ENCODE measurements around the gene TECR.
"Not testable (repeated sequence)": the region's sequence is repeated elsewhere in the genome, so short reads cannot be mapped to it uniquely, and the experiment has no call there.

The TECR gene

DNA sequence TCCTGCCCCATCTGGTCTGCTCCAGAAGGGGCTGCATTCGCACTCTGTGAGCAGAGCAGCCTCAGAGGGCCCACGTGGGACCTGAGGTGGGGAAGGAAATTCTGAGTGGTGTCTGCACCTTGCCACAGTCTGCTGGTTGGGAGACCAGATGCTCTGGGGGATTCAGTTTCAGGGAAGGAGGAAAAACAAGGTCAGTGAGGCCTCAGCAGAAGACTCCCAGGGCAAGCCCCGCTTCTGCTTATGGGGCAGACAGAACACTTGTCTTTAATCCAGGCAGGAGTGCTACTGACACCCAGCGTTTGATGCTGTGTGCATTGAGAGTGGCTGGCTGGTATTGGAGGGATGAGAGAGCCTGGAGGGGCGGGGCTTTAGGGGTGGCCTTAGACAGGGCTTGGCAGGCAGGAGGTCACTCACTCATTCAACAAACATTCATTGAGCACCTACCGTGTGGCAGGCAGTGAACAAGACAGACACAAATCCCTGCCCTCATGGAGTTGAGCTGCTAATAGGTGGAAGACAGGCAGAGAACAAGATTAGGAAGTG, 48.6 kb downstream of the TECR start:
- Histone ChIP-seq H3K27ac (no peak overlapping the region), H3K4me3 (no peak overlapping the region)
- no peak for DNase-seq (ENCODE audit: low spot score)
- TF ChIP-seq, protein P1, sequence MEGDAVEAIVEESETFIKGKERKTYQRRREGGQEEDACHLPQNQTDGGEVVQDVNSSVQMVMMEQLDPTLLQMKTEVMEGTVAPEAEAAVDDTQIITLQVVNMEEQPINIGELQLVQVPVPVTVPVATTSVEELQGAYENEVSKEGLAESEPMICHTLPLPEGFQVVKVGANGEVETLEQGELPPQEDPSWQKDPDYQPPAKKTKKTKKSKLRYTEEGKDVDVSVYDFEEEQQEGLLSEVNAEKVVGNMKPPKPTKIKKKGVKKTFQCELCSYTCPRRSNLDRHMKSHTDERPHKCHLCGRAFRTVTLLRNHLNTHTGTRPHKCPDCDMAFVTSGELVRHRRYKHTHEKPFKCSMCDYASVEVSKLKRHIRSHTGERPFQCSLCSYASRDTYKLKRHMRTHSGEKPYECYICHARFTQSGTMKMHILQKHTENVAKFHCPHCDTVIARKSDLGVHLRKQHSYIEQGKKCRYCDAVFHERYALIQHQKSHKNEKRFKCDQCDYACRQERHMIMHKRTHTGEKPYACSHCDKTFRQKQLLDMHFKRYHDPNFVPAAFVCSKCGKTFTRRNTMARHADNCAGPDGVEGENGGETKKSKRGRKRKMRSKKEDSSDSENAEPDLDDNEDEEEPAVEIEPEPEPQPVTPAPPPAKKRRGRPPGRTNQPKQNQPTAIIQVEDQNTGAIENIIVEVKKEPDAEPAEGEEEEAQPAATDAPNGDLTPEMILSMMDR (IDR thresholded peaks at IDR 0.05), result no peak

DNA sequence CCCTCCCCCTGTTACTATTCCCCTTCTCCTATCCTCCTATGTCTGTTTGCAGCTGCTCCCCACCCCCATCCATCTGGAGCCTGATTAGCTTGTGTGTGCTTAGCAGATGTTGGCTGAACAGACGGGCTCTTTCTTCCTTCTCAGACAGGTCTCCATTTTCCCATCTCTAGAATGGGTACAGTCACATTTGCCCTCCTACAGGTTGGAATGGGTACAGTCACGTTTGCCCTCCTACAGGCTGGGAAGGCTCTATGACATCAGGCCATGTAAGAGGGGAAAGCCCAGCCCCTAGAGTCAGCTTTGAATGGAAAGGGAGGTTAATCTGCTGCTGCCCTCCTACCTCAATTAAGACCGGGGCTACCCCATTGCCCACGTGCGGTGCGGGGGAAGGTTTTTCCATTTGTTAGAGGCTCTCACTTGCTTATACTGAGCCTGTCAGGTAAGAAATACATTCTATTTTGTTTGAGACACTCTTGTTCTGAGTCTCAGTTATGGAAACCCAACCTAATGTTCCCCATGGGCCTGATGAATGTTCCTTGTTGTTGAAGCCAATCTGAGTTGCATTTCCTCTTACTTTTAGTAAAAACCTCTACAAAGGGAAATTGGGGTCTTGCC, 51.3 kb downstream of the TECR start:
- H3K4me3 ChIP-seq, result no peak overlapping the region
- TF ChIP-seq, protein P1 (IDR thresholded peaks at IDR 0.05), result no peak
- no peak overlapping the region for H3K27ac ChIP-seq
- DNase-seq (ENCODE audit: low spot score), result no peak

DNA sequence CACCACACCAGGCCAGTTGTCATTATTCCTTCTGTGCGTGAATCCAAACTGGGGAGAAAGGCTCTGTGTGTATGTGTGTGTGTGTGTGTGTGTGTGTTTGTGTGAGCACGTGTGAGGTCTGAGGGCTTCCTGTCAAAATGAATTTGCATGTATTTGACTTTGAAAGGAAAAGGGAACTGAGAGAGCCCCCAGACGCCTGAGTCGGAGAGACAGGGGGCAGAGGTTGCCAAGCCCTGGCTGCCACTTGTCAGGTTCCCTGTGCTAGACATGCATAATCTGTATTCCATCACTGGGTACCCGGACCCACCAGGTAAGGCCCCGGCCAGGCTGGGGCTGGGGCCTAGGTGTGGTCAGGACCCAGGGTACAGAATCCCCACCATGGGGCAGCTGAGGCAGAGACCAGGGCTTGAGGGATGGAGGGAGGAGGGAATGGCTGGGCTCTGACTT, 53.5 kb downstream of the TECR start, which contains the start of gene CLEC17A:
Gene CLEC17A (plus strand): TSS at position 191 of the 447 bp plus-strand sequence. CDS start 77 bp downstream, at position 268.
- Histone ChIP-seq H3K27ac (no peak within 1 kb of the TSS), H3K4me3 (no peak within 1 kb of the TSS)
- TF ChIP-seq, protein P1 (IDR thresholded peaks at IDR 0.05), result no peak
- DNase-seq (ENCODE audit: low spot score), result no peak

DNA sequence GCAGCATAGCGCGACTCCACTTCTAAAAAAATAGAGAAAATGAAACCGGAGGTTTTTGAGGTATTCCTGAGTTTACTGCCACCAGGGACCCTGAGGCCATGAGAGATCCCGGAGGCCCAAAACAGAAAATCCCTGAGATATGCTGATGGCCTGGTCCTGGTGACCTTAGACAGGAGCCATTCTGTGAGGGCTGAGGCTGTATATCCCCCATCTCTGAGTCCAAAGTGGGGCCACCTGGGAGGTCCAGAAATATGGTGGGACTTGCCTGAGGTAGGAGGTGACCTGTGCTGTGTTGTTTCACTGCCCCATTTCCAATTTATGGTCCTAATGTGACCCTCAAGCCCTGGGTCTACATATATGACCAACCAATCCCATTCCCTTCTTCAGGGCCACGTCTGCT, 55.0 kb downstream of the TECR start:
- H3K27ac ChIP-seq; DNase-seq (ENCODE audit: low spot score); H3K4me3 ChIP-seq: not testable (repeated sequence)

DNA sequence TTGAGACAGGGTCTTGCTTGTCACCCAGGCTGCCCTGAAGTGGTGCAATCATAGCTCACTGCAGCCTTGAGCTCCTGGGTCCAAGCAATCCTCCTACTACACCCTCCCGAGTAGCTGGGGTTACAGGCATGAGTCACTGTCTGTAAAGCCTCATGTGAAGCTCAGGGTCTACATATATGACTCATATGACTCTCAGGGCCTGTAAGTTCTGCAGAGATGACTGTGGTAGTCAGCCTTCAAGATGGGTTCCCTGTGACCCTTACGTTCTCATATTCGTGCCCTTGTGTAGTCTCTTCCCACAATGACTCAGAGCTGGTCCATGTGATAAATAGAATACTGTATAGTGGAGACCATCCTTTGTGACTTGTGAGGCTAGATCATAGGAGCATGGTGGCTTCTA, 55.8 kb downstream of the TECR start:
- DNase-seq (ENCODE audit: low spot score); H3K27ac ChIP-seq; H3K4me3 ChIP-seq: not testable (repeated sequence)

DNA sequence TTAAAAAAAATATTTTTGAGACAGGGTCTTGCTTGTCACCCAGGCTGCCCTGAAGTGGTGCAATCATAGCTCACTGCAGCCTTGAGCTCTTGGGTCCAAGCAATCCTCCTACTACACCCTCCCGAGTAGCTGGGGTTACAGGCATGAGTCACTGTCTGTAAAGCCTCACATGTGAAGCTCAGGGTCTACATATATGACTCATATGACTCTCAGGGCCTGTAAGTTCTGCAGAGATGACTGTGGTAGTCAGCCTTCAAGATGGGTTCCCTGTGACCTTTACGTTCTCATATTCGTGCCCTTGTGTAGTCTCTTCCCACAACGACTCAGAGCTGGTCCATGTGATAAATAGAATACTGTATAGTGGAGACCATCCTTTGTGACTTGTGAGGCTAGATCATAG, 60.0 kb downstream of the TECR start:
- not testable (repeated sequence) for H3K4me3 ChIP-seq; DNase-seq (ENCODE audit: low spot score); H3K27ac ChIP-seq

DNA sequence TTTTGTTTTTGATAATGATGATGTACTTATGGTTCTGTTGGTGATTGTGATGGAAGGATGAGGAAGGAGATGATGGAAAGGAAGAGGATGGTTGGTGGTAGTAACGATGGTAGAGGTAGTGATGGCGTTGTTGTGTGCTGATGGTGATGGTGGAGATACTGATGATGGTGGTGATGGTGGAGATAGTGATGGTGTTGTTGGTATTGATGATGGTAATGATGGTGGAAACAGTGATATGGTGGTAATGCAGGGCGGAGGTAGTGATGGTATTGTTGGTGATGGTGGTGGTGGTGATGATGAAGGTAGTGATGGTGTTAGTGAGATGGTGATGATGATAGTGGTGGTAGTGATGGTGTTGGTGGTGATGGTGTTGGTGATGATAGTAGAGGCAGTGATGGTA, 66.2 kb downstream of the TECR start:
- Histone ChIP-seq H3K27ac (no peak overlapping the region), H3K4me3 (no peak overlapping the region)
- TF ChIP-seq, protein P1 (IDR thresholded peaks at IDR 0.05), result no peak
- no peak for DNase-seq (ENCODE audit: low spot score)

DNA sequence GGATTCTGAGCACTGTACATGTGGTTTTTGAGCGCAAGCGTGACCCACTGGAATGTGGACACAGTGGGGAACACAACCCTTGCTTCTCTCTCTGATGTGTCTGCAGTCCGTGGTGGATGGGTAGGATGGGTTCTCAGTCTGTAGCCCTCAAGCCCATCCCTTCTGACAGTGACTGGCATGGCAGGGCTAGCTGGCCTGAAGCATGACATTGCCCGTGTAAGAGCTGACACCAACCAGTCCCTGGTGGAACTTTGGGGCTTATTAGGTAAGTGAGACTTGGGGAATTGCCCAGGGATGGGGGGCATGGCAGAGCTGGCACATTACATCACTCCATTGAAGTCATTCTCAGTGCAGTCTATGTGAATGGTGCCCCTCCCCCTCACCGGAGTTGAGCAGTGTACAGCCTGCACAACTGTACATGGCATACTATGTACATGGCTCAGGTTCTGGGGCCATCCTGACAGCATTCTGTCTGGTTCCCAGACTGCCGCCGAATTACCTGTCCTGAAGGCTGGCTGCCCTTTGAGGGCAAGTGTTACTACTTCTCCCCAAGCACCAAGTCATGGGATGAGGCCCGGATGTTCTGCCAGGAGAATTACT, 70.3 kb downstream of the TECR start:
- no peak overlapping the region for H3K4me3 ChIP-seq
- DNase-seq (ENCODE audit: low spot score), result no peak
- TF ChIP-seq, protein P1 (IDR thresholded peaks at IDR 0.05), result no peak

More for the DNA sequence above, 70.3 kb downstream of the TECR start:
- H3K27ac ChIP-seq, result no peak overlapping the region

Measured in coronary artery (tissue), 2 donors.